HepG2 (cell line): ENCODE results near the gene HDDC3. TPM values are rescaled to one million over a fixed set of nuclear protein-coding genes. Genes with fewer than 3 reads are reported as not detected.

Source experiments
- DRAP1 ChIP-seq: IDR thresholded peaks from 2 replicates; pipeline ENCODE4 v1.6.1; 2016; ENCODE audit warnings: missing genetic modification reagents, missing compliant biosample characterization
- RNF2 ChIP-seq: fragments of 450-650 bp; conservative IDR thresholded peaks from 2 replicates; pipeline ENCODE4 v1.6.1; 2016; ENCODE audit warnings: low read depth
- SP2 ChIP-seq: sonication (generic); formaldehyde crosslinking; IDR thresholded peaks from 2 replicates; pipeline ENCODE4 v1.5.1; 2020; ENCODE audit warnings: mild to moderate bottlenecking, missing genetic modification reagents
- USF2 ChIP-seq, 2 experiments: sonication (generic) in 1 of 2; formaldehyde crosslinking in 1 of 2; IDR thresholded peaks; 2 replicates each; pipeline versions ENCODE4 v1.5.1 to v1.6.1; 2011 to 2020; ENCODE audit warnings: borderline replicate concordance in 1 of 2, low read depth in 1 of 2, low read length in 1 of 2, mild to moderate bottlenecking in 1 of 2, missing genetic modification reagents in 1 of 2, moderate library complexity in 1 of 2
- ZBTB39 ChIP-seq: sonication (generic); formaldehyde crosslinking; IDR thresholded peaks from 2 replicates; pipeline ENCODE4 v1.5.0; 2020; ENCODE audit warnings: missing genetic modification reagents
- ZIK1 ChIP-seq: sonication (generic); formaldehyde crosslinking; IDR thresholded peaks from 2 replicates; pipeline ENCODE4 v1.5.0; 2020; ENCODE audit warnings: mild to moderate bottlenecking, low read depth, missing genetic modification reagents, borderline replicate concordance
- ZNF276 ChIP-seq: sonication (generic); formaldehyde crosslinking; IDR thresholded peaks from 2 replicates; pipeline ENCODE4 v1.4.0; 2020; ENCODE audit warnings: mild to moderate bottlenecking, low read depth, missing genetic modification reagents
- ZNF282 ChIP-seq: fragments of 450-650 bp; IDR thresholded peaks from 2 replicates; pipeline ENCODE4 v1.6.1; 2018; ENCODE audit not compliant: partially characterized antibody
- ZNF33B ChIP-seq: sonication (generic); formaldehyde crosslinking; IDR thresholded peaks from 2 replicates; pipeline ENCODE4 v1.5.1; 2020; ENCODE audit warnings: mild to moderate bottlenecking, missing genetic modification reagents
- ZNF569 ChIP-seq: sonication (generic); formaldehyde crosslinking; IDR thresholded peaks from 2 replicates; pipeline ENCODE4 v1.5.0; 2020; ENCODE audit warnings: mild to moderate bottlenecking, missing genetic modification reagents, moderate library complexity, borderline replicate concordance
- ZNF589 ChIP-seq: sonication (generic); formaldehyde crosslinking; conservative IDR thresholded peaks from 2 replicates; pipeline ENCODE4 v1.8.0; 2022; ENCODE audit warnings: mild to moderate bottlenecking, moderate library complexity, missing genetic modification reagents
- ZNF839 ChIP-seq: sonication (generic); formaldehyde crosslinking; IDR thresholded peaks from 2 replicates; pipeline ENCODE4 v1.4.0; 2020; ENCODE audit warnings: missing genetic modification reagents, mild to moderate bottlenecking, borderline replicate concordance
- polyA plus RNA-seq, 8 experiments: library from polyadenylated mRNA; depleted of rRNA in 3 of 8; stranded (reverse) in 7 of 8; unstranded in 1 of 8; fragments of >200 nt; fragmentation: Illumina TruSeq in 4 of 8; extraction: Trizol in 4 of 8; gene quantifications; 2 replicates each; pipeline versions ENCODE4 v1.2.1 to v1.2.3, GENCODE V29; 2011 to 2016; ENCODE audit warnings: low read depth in 4 of 8, missing spikeins in 1 of 8, mixed read lengths in 1 of 8; ENCODE audit not compliant: insufficient read depth in 1 of 8
- total RNA-seq, 5 experiments: library from RNA; depleted of rRNA; stranded (reverse); fragments of >200 nt; fragmentation: Illumina TruSeq; extraction: Trizol; gene quantifications; 2 replicates each; pipeline ENCODE4 v1.2.3, GENCODE V29; 2016; ENCODE audit warnings: low read depth in 1 of 5
- TF ChIP-seq, protein P1 (sequence below): sonication (generic); formaldehyde crosslinking; IDR thresholded peaks from 2 replicates; pipeline ENCODE4 v1.5.0; 2020; ENCODE audit warnings: mild to moderate bottlenecking, missing genetic modification reagents
- TF ChIP-seq, protein P2 (sequence below): sonication (generic); formaldehyde crosslinking; IDR thresholded peaks from 2 replicates; pipeline ENCODE4 v1.4.0; 2020; ENCODE audit warnings: low read depth, missing genetic modification reagents

Gene HDDC3
- total and polyA plus RNA-seq, 2 of the 13 experiments (the other 11 are each of a cell fraction or from before 2014, with no cell fraction given): 18.7 to 28.3 TPM

DNA sequence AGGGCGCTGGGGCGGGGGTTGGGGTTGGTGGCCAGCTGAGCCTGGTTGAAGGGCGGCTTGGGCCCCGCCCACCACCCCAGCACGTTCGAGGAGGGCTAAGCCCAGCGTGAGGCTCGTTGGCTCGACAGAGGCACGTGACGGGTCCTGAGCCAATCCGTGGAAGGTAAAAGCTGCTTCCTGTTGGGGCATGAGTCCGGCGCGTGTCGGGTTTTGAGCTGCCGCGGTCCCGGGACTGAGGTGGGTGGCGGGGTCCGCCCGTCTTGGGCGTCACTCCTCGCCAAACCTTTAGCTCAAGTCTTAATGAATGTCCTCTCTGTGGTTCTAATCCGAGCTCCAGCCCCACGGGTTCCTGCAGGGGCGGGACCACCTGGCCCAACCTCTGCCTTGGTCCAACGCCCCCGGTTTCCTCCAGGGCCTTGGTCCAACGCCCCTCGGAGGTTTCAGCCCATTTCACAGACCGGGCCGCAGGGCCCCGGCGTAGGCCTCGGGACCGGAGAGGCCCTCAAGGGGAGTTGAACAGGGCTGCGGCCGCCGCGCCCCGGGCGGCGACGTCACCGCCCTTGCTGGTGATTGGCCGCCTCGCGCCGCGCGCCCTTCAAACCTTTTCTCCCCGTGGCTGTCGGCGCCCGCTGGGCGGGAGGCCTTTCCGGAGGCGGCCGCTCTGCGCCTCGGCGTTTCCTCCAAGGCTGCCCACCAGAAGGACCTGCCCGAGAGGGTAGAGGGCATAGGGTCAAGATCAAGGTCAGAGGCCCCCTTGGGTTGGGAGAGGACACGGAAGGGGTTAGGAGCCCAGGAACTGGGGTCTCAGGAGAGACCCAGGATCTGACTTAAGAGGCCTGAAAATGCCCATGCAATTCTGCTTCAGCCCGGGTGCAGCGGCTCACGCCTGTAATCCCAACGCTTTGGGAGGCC, 22.6 kb upstream of the HDDC3 start, which contains the start of gene RCCD1 (continued):
- no peak for TF ChIP-seq ZNF276 (CRISPR knock-in tag)
- TF ChIP-seq ZNF282: no peak
- TF ChIP-seq, protein P1, sequence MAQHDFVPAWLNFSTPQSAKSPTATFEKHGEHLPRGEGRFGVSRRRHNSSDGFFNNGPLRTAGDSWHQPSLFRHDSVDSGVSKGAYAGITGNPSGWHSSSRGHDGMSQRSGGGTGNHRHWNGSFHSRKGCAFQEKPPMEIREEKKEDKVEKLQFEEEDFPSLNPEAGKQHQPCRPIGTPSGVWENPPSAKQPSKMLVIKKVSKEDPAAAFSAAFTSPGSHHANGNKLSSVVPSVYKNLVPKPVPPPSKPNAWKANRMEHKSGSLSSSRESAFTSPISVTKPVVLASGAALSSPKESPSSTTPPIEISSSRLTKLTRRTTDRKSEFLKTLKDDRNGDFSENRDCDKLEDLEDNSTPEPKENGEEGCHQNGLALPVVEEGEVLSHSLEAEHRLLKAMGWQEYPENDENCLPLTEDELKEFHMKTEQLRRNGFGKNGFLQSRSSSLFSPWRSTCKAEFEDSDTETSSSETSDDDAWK (CRISPR knock-in tag): no peak
- peak; percentile 96 for TF ChIP-seq USF2 (IDR thresholded peaks at IDR 0.05; ENCODE audit: low read depth, low read length)
- TF ChIP-seq USF2 (CRISPR knock-in tag; IDR thresholded peaks at IDR 0.05; ENCODE audit: borderline replicate concordance): peak; percentile 98
- TF ChIP-seq RNF2: peak; percentile 82
- peak; percentile 51 for TF ChIP-seq SP2
- TF ChIP-seq ZIK1 (CRISPR knock-in tag): 0 out of 2 replicates have a peak, but pooled peaks have one; percentile 60
- TF ChIP-seq DRAP1 (CRISPR knock-in tag): peak; percentile 54; the same call in 1 of the 2 replicates
- no peak; the same call in 1 of the 2 replicates for TF ChIP-seq ZNF569 (CRISPR knock-in tag)
- TF ChIP-seq, protein P2, sequence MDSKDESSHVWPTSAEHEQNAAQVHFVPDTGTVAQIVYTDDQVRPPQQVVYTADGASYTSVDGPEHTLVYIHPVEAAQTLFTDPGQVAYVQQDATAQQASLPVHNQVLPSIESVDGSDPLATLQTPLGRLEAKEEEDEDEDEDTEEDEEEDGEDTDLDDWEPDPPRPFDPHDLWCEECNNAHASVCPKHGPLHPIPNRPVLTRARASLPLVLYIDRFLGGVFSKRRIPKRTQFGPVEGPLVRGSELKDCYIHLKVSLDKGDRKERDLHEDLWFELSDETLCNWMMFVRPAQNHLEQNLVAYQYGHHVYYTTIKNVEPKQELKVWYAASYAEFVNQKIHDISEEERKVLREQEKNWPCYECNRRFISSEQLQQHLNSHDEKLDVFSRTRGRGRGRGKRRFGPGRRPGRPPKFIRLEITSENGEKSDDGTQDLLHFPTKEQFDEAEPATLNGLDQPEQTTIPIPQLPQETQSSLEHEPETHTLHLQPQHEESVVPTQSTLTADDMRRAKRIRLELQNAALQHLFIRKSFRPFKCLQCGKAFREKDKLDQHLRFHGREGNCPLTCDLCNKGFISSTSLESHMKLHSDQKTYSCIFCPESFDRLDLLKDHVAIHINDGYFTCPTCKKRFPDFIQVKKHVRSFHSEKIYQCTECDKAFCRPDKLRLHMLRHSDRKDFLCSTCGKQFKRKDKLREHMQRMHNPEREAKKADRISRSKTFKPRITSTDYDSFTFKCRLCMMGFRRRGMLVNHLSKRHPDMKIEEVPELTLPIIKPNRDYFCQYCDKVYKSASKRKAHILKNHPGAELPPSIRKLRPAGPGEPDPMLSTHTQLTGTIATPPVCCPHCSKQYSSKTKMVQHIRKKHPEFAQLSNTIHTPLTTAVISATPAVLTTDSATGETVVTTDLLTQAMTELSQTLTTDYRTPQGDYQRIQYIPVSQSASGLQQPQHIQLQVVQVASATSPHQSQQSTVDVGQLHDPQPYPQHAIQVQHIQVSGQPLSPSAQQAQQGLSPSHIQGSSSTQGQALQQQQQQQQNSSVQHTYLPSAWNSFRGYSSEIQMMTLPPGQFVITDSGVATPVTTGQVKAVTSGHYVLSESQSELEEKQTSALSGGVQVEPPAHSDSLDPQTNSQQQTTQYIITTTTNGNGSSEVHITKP (CRISPR knock-in tag): peak; percentile 36; the same call in 1 of the 2 replicates
- TF ChIP-seq ZNF589 (CRISPR knock-in tag): peak; percentile 68; the same call in 1 of the 2 replicates
- TF ChIP-seq ZBTB39 (CRISPR knock-in tag): no peak
- peak; percentile 75; the same call in 1 of the 2 replicates for TF ChIP-seq ZNF839
- TF ChIP-seq ZNF33B (CRISPR knock-in tag): no peak
